Measurements from ENCODE around the gene GTF3C1. TPM values are rescaled to one million over a fixed set of nuclear protein-coding genes. Genes with fewer than 3 reads are reported as not detected.

Gene GTF3C1
- total and polyA plus RNA-seq, 3 experiments from 2014 or later: 58.6 to 62.7 (median 60.4) TPM

- Mint-ChIP-seq H3K27ac (peak overlapping the region in 3 of 8 donors; percentile 17 to 96 (median 50)), H3K4me1 (no peaks in the 10 kb centered on the region), H3K4me3 (no peak overlapping the region), H3K27me3 (peaks cover 0 to 1% of the 10 kb centered on the region in 2 donors), H3K36me3 (peaks cover 15 to 96% (median 38%) of the 10 kb centered on the region in 3 donors), H3K9me3 (no peaks in the 10 kb centered on the region)
- peaks cover 59% of the 10 kb centered on the region for H3K36me3 ChIP-seq (ENCODE audit: insufficient read depth, low read length)
- H3K27me3 ChIP-seq (ENCODE audit: insufficient read depth, low read length, poor library complexity, severe bottlenecking): no peaks in the 10 kb centered on the region
- CTCF ChIA-PET: interaction anchor here (1.1 kb wide), 1 partner anchor 18 kb away, joined by 3 read pairs; no protein-coding TSS in a partner anchor
- POLR2A ChIA-PET: no interaction called here
- no peak for DNase-seq
- no peaks in the 10 kb centered on the region for H3K9me3 ChIP-seq (ENCODE audit: low read length)
- H3K27ac ChIP-seq (ENCODE audit: low read depth, low read length): no peak overlapping the region
- no peak overlapping the region for H3K4me3 ChIP-seq (ENCODE audit: low read length)
- H3K4me1 ChIP-seq (ENCODE audit: insufficient read depth, low read length): no peaks in the 10 kb centered on the region
Measured at GRCh38 chr16:27481282-27481934, 68.3 kb downstream of the GTF3C1 start.

- ChIA-PET POLR2A (no interaction called here), CTCF (no interaction called here)
- no peak for DNase-seq
- Histone ChIP-seq H3K27me3 (ENCODE audit: insufficient read depth, low read length, poor library complexity, severe bottlenecking) (no peaks in the 10 kb centered on the region), H3K9me3 (ENCODE audit: low read length) (no peaks in the 10 kb centered on the region), H3K4me3 (ENCODE audit: low read length) (no peak overlapping the region), H3K36me3 (ENCODE audit: insufficient read depth, low read length) (peaks cover 59% of the 10 kb centered on the region), H3K4me1 (ENCODE audit: insufficient read depth, low read length) (no peaks in the 10 kb centered on the region), H3K27ac (ENCODE audit: low read depth, low read length) (no peak overlapping the region)
- no peaks in the 10 kb centered on the region for H3K4me1 Mint-ChIP-seq
- H3K4me3 Mint-ChIP-seq: no peak overlapping the region
- peak overlapping the region in 3 of 8 donors; percentile 2 to 50 (median 47) for H3K27ac Mint-ChIP-seq
- no peaks in the 10 kb centered on the region for H3K9me3 Mint-ChIP-seq
- H3K36me3 Mint-ChIP-seq: peaks cover 15 to 96% (median 42%) of the 10 kb centered on the region in 3 donors
- peaks cover 0 to 1% of the 10 kb centered on the region in 2 donors for H3K27me3 Mint-ChIP-seq
Measured at GRCh38 chr16:27480761-27481160, 69.0 kb downstream of the GTF3C1 start.

- Mint-ChIP-seq H3K27me3 (peaks cover 0 to 1% of the 10 kb centered on the region in 2 donors), H3K4me1 (no peaks in the 10 kb centered on the region), H3K36me3 (peaks cover 5 to 92% (median 28%) of the 10 kb centered on the region in 3 donors), H3K4me3 (no peak overlapping the region), H3K9me3 (no peaks in the 10 kb centered on the region), H3K27ac (peak overlapping the region in 2 of 8 donors; percentile 3 to 30)
- no peak for DNase-seq
- Histone ChIP-seq H3K9me3 (ENCODE audit: low read length) (no peaks in the 10 kb centered on the region), H3K4me1 (ENCODE audit: insufficient read depth, low read length) (no peaks in the 10 kb centered on the region), H3K27ac (ENCODE audit: low read depth, low read length) (no peak overlapping the region), H3K36me3 (ENCODE audit: insufficient read depth, low read length) (peaks cover 42% of the 10 kb centered on the region), H3K4me3 (ENCODE audit: low read length) (no peak overlapping the region), H3K27me3 (ENCODE audit: insufficient read depth, low read length, poor library complexity, severe bottlenecking) (no peaks in the 10 kb centered on the region)
- POLR2A ChIA-PET: no interaction called here
- CTCF ChIA-PET: no interaction called here
Measured at GRCh38 chr16:27476240-27476639, 73.5 kb downstream of the GTF3C1 start.

GRCh38 chr16:27475561-27475960 is 74.2 kb downstream of the GTF3C1 start:
- Histone ChIP-seq H3K4me1 (ENCODE audit: insufficient read depth, low read length) (no peaks in the 10 kb centered on the region), H3K27ac (ENCODE audit: low read depth, low read length) (no peak overlapping the region), H3K36me3 (ENCODE audit: insufficient read depth, low read length) (peaks cover 42% of the 10 kb centered on the region), H3K9me3 (ENCODE audit: low read length) (no peaks in the 10 kb centered on the region), H3K27me3 (ENCODE audit: insufficient read depth, low read length, poor library complexity, severe bottlenecking) (no peaks in the 10 kb centered on the region), H3K4me3 (ENCODE audit: low read length) (no peak overlapping the region)
- ChIA-PET CTCF (no interaction called here), POLR2A (no interaction called here)
- no peaks in the 10 kb centered on the region for H3K9me3 Mint-ChIP-seq
- DNase-seq: no peak
- H3K27ac Mint-ChIP-seq: peak overlapping the region in 2 of 8 donors; percentile 27 to 87
- no peak overlapping the region for H3K4me3 Mint-ChIP-seq
- no peaks in the 10 kb centered on the region for H3K4me1 Mint-ChIP-seq
- H3K36me3 Mint-ChIP-seq: peaks cover 10 to 92% (median 33%) of the 10 kb centered on the region in 3 donors
- peaks cover 0 to 1% of the 10 kb centered on the region in 2 donors for H3K27me3 Mint-ChIP-seq

- peaks cover 16 to 93% (median 34%) of the 10 kb centered on the region in 3 donors for H3K36me3 Mint-ChIP-seq
- no peak for DNase-seq
- H3K36me3 ChIP-seq (ENCODE audit: insufficient read depth, low read length): peaks cover 44% of the 10 kb centered on the region
- no peak overlapping the region for H3K4me3 ChIP-seq (ENCODE audit: low read length)
- H3K4me3 Mint-ChIP-seq: no peak overlapping the region
- H3K4me1 Mint-ChIP-seq: no peaks in the 10 kb centered on the region
- CTCF ChIA-PET: no interaction called here
- POLR2A ChIA-PET: no interaction called here
- H3K4me1 ChIP-seq (ENCODE audit: insufficient read depth, low read length): no peaks in the 10 kb centered on the region
- H3K9me3 Mint-ChIP-seq: no peaks in the 10 kb centered on the region
- no peaks in the 10 kb centered on the region for H3K9me3 ChIP-seq (ENCODE audit: low read length)
- no peak overlapping the region for H3K27ac ChIP-seq (ENCODE audit: low read depth, low read length)
- peak overlapping the region in 1 of 8 donors; percentile 27 for H3K27ac Mint-ChIP-seq
- H3K27me3 ChIP-seq (ENCODE audit: insufficient read depth, low read length, poor library complexity, severe bottlenecking): no peaks in the 10 kb centered on the region
- peaks cover 0 to 1% of the 10 kb centered on the region in 2 donors for H3K27me3 Mint-ChIP-seq
Measured at GRCh38 chr16:27474921-27475320, 74.8 kb downstream of the GTF3C1 start.

GRCh38 chr16:27474041-27474440 is 75.7 kb downstream of the GTF3C1 start:
- no peaks in the 10 kb centered on the region for H3K27me3 ChIP-seq (ENCODE audit: insufficient read depth, low read length, poor library complexity, severe bottlenecking)
- CTCF ChIA-PET: no interaction called here
- no peak overlapping the region for H3K27ac ChIP-seq (ENCODE audit: low read depth, low read length)
- H3K27ac Mint-ChIP-seq: peak overlapping the region in 3 of 8 donors; percentile 36 to 91 (median 72)
- H3K4me3 ChIP-seq (ENCODE audit: low read length): no peak overlapping the region
- no peaks in the 10 kb centered on the region for H3K9me3 ChIP-seq (ENCODE audit: low read length)
- POLR2A ChIA-PET: no interaction called here
- no peaks in the 10 kb centered on the region for H3K4me1 ChIP-seq (ENCODE audit: insufficient read depth, low read length)
- no peak overlapping the region for H3K4me3 Mint-ChIP-seq
- peaks cover 20 to 94% (median 35%) of the 10 kb centered on the region in 3 donors for H3K36me3 Mint-ChIP-seq
- no peaks in the 10 kb centered on the region for H3K4me1 Mint-ChIP-seq
- DNase-seq: no peak
- H3K9me3 Mint-ChIP-seq: no peaks in the 10 kb centered on the region
- peaks cover 0 to 1% of the 10 kb centered on the region in 2 donors for H3K27me3 Mint-ChIP-seq
- H3K36me3 ChIP-seq (ENCODE audit: insufficient read depth, low read length): peaks cover 51% of the 10 kb centered on the region

- Mint-ChIP-seq H3K27ac (peak overlapping the region in 3 of 8 donors; percentile 45 to 79 (median 72)), H3K27me3 (no peaks in the 10 kb centered on the region), H3K36me3 (peaks cover 21 to 96% (median 31%) of the 10 kb centered on the region in 3 donors), H3K4me1 (no peaks in the 10 kb centered on the region), H3K9me3 (no peaks in the 10 kb centered on the region), H3K4me3 (no peak overlapping the region)
- no peak for DNase-seq
- Histone ChIP-seq H3K27me3 (ENCODE audit: insufficient read depth, low read length, poor library complexity, severe bottlenecking) (no peaks in the 10 kb centered on the region), H3K4me3 (ENCODE audit: low read length) (no peak overlapping the region), H3K36me3 (ENCODE audit: insufficient read depth, low read length) (peaks cover 52% of the 10 kb centered on the region), H3K27ac (ENCODE audit: low read depth, low read length) (no peak overlapping the region), H3K9me3 (ENCODE audit: low read length) (no peaks in the 10 kb centered on the region), H3K4me1 (ENCODE audit: insufficient read depth, low read length) (no peaks in the 10 kb centered on the region)
- ChIA-PET POLR2A (no interaction called here), CTCF (interaction anchor here (1.0 kb wide), 1 partner anchor 294 kb away, joined by 3 read pairs; no protein-coding TSS in a partner anchor)
Measured at GRCh38 chr16:27473101-27473900, 76.4 kb downstream of the GTF3C1 start.
